Activated CD4-positive, CD25-positive, alpha-beta regulatory T cell treated with anti-CD3 and anti-CD28 coated beads, Interleukin-2, amount 50 U/mL, for 72 hours (primary cell): Measurements from ENCODE around the gene CST3.
"Not testable (repeated sequence)": the region's sequence is repeated elsewhere in the genome, so short reads cannot be mapped to it uniquely, and the experiment has no call there.

Source experiments
- DNase-seq: peaks from one replicate; pipeline ENCODE4 v3.0.0; 2021

CST3 gene, protein sequence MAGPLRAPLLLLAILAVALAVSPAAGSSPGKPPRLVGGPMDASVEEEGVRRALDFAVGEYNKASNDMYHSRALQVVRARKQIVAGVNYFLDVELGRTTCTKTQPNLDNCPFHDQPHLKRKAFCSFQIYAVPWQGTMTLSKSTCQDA

GRCh38 chr20:23637282-23638221 lies at the start of gene CST3:
Gene CST3 (minus strand): TSS chr20:23637955. CDS start chr20:23637862, 93 bp downstream.
- DNase-seq = no peak

GRCh38 chr20:23686046-23686750 lies 48.4 kb upstream of the CST3 start:
- DNase-seq = no peak

- DNase-seq = not testable (repeated sequence)
Observed at GRCh38 chr20:23685529-23685896, 47.8 kb upstream of the CST3 start.

DNA sequence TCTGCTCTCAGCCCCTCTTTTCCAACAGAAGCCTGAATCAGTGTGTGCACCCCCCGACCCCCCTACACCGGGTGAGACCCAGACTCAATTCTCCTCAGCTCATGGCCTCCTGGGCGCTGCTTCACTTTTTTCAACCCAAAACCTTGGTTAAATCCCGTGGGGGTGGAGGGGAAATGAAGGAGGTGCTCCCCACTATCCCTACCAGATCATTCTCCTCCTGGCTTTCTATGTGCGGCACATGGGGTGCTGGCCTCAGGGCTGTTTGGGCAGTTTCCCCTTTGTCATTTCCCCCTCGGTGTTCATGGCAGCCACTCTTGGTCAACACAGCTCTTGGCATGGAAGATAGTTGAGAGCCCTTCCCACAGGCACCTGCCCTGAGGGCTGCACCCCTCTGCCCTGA lies 46.5 kb upstream of the CST3 start:
- no peak for DNase-seq

GRCh38 chr20:23683807-23684206 lies 46.1 kb upstream of the CST3 start:
- no peak for DNase-seq

- no peak for DNase-seq
Observed at GRCh38 chr20:23683281-23683680, 45.5 kb upstream of the CST3 start.

- DNase-seq = no peak
Observed at GRCh38 chr20:23680146-23680545, 42.4 kb upstream of the CST3 start.

- no peak for DNase-seq
Observed at GRCh38 chr20:23679133-23680092, 41.7 kb upstream of the CST3 start.

GRCh38 chr20:23673209-23673608 lies 35.5 kb upstream of the CST3 start:
- DNase-seq = no peak

- DNase-seq = no peak
Observed at GRCh38 chr20:23672158-23672557, 34.4 kb upstream of the CST3 start.

GRCh38 chr20:23671479-23671878 lies 33.7 kb upstream of the CST3 start:
- no peak for DNase-seq

DNA sequence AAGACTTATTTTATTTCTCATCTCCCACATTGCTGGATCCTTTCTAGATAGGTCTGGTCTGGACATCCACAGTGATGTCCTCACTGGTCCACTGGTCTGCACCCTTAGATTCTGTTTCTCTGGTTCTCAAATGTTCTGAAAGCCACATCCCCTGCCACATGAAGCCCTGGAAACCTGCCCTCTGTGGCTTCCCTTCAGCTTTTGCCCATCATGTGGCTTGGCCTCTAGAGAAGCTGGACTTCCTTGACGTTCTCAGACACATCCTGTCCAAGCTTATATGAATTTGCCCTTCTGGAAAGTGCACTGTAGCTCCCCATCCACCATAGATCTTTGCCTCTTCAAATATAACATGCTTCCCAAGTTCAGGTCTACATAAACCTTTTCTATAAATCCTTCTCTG lies 32.6 kb upstream of the CST3 start:
- no peak for DNase-seq

DNA sequence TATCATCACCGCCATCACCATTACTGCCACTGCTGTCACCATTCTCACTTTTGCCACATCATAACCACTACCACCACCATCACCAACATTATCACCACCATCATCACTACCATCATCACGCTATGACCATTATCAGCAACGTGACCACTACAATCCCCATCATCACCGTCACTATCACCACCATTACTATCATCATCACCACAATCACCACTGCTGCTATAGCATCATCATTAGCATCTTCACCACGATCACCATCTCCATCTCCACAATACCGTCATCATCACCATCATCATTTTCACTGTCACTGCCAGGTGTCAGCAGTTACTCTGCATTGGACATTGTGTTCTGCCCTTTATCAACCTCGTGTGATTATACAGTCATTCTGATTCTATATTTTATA lies 32.1 kb upstream of the CST3 start:
- DNase-seq = no peak

DNA sequence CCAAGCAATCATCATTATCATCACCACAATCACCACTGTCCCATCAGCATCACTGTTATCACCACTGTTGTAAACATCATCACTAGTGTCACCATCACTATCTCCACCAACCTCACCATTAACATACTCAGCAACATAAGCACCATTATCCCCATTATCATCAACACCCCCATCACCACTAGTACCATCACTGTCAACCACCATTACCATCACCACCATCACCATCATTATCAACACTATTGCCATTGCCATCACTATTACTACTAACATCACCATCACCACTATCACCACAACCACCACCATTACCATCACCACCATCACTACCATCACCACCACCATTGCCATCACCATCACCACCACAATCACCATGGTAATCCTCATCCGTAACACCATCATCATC lies 31.6 kb upstream of the CST3 start:
- DNase-seq = no peak

DNA sequence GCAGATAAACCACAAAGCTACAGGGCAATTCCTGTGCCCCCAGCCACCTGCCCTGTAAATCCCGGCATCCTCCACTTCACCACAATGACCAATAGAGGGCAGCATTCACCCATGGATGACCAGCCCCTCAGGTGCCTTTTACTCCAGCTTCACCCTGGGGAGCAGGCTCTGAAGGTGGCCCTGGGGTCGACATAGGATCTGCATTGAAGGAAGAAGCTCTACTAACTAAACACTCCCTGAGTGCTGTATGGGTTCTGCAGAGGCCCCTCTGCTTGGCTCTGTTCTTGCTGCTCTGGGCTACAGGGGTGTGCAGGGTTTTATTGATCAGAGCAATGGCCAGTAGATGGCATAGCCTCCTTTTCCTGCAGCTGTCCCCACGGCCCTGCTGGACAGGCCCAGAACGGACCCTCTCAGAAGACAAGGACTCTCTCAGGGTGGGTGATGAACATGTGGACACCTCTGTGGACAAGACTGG lies 30.8 kb upstream of the CST3 start:
- peak; percentile 38 for DNase-seq

- DNase-seq = no peak
Observed at GRCh38 chr20:23667666-23668065, 29.9 kb upstream of the CST3 start.

DNA sequence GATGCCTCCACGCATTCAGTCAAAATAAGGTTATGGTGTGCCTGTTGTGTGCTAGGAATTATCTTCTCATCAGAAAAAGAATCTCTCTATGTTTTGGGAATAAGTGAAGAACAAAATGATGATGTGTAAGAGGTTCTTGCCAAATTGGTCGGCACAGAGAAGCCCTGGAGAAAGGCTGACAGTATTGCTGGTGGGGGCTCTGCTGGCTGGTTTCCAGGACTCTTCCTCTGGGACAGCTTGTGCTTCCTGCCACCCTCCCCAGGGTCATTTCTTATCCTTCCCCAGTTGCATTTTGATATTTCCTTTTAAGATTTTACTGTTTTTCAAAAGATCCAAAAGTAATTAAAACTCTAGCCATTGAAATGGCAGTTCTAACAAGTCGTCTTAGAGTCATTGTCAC lies 28.9 kb upstream of the CST3 start:
- DNase-seq = no peak

DNA sequence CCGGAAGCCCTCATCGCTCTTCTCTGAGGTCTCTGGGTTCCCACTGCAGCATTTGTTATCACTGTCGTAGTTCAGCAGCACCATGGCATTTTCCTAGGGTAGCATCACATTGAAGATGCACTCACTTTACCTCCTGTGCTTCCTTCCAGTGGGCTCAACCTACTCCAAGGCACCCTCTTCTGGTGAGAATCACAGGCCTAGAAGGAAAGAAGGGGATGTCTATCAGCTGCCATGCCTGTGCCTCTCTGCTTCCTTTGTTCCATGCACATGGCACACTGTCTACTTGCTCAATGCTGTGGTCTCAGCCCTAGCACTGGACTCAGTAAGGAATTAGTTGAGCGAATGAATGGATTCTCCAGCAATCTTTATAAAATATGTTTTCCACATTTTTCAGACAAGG lies 28.4 kb upstream of the CST3 start:
- no peak for DNase-seq

DNA sequence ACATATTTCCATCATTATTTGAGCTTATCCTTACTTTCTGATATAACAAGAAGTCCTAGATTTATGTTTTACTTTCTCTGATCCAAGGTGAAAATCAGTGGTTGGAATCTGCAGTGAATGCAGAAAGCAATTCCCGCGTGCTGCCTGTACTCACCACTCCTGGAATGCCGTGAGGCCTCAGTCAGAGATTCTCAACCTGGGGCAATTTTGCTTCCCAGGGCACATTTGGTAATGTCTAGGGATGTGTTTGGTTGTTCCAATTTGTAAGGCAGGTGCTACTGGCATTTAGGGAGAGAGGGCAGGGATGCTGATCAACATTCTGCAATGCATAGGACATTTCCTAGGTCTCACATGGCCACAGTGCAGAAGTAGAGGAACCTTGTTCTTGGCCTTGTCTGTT lies 27.2 kb upstream of the CST3 start:
- DNase-seq = no peak

- DNase-seq = not testable (repeated sequence)
Observed at GRCh38 chr20:23664046-23664445, 26.3 kb upstream of the CST3 start.

DNA sequence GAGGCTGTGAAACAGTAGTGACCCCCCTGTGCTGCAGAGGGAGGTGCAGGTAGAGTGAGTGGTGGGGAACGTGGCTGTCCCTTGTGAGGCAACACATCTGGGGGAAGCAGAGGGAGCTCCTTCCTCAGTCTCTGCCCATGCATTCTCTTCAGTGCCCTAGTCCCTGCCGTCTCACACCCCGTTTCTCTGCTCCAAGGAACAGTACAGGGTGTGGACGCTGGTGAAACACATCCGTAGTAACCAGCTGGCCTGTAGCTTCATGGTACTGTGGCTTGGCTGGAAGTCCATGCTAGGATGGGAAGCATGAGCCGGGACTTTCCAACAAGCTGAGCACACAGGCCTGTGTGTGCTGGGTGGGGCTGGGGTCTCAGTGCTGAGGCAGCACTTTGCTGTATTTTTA lies 25.4 kb upstream of the CST3 start:
- no peak for DNase-seq

DNA sequence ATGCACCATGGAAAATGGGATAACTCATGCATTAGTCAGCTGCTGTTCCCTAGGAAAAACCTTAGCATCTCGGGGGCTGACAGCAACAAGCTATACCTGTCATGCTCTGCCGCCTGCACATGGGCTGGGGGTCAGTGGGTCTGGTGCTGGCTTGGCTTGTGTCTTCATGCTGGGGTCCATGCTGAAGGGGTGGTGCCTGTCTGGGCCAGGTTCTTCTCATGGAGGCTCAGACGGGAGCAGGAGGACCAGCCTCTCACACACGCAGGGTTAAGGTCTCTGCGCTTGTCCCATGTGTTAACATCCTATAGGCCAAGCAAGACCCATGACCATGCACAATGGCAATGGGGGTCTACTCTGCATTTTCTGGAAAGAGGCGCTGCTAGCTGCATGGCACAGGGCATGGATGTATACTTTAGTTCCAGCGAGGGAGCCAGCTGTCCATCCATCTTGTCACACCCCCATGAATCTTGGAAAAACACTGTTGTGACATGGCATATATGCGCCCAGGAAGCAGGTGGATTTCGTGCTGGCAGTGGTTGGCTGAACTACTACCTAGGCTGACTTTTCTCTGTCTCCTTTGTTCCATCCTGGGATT lies 24.6 kb upstream of the CST3 start:
- DNase-seq = no peak
